ENCODE measurements around the gene GAMT.

- TF ChIP-seq CTCF (IDR thresholded peaks at IDR 0.05) = no peak
- TF ChIP-seq POLR2A (IDR thresholded peaks at IDR 0.05) = no peak
These were observed 833 bp downstream of the GAMT start for GRCh38 chr19:1400281-1401137.
